EH (cell line): ENCODE data around the gene ELL2.

ENCODE experiments used
- DNase-seq: peaks from one replicate; pipeline ENCODE4 v3.0.0-alpha.2; 2015; ENCODE audit warnings: low read depth

ELL2 gene

DNA sequence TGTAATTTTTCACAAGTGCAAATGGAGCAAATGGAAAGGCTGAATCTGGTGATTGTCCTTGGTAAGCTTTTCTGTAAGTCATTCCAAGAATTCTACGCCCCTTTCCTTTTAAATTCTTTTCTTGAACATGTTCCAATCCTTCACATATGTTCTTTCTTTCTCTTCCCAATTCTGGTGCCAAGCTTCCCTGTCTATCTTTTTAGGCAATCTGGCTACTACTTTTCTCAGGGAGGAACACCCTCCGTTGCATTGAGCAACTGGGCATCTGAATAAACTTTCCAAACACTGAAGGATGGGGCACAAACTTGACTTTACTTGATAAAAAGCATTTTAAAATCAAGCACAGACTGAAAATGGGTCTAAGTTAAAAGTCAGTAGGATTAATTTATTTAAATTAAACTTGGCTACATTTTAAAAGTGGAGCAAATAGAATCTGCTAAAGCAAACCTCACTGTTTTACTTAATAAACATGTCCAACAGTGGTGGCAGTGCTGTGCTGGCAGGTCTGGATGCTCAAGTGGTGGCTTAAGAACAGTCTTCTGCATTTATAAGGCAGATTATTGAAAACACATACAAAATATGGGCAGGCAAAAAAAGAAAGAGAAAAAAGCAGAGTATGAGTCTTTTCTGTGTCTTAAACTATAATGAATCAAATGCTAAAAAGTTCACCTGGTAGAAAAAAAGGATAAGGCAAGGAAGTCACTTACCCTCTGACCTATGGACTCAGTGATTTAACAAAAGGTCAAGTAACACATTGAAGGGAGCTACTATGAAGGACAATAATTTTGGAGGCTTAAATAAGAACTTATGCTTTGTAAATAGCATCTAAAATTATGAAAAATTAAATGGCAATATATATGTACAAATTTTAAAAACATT is 5.4 kb downstream of the ELL2 start:
- DNase-seq: peak; percentile 55

- DNase-seq: no peak
These were observed 6.9 kb downstream of the ELL2 start for GRCh38 chr5:95954716-95955115.

- DNase-seq: no peak
These were observed 8.5 kb downstream of the ELL2 start for GRCh38 chr5:95953021-95953702.

DNA sequence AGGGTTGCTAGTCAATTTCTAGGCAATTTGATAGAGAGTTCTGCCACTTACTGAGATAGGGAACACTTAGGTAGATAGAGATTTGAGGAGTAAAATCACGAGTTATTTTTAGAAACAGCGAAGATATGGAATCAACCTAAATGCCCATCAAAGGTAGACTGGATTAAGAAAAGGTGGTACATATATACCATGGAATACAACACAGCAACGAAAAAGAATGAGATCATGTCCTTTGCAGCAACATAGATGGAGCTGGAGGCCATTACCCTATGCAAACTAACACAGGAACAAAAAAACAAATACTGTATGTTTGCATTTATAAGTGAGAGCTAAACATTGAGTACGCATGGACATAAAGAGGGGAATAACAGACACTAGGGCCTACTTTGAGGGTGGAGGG is 9.7 kb downstream of the ELL2 start:
- DNase-seq: no peak

DNA sequence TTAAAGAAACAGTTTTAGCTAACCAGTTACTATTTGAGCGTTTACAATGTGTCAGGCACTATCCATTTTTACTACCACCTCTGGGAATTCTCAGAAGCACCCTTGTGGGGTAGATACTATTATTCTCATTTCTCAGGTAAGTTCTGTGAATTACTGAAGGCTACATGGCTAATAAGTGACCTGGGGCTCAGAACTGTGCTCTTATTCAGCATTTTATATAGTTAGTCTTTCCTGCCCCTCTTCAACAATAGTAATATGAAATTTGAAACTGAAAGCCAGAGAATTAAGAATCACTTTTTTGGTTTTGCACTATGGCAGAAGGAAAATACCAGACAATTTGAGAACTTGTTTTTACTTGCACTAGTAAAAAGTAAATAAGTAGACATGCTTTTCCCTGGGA is 11.8 kb downstream of the ELL2 start:
- DNase-seq: no peak

- no peak for DNase-seq
These were observed 13.0 kb downstream of the ELL2 start for GRCh38 chr5:95948631-95949030.

- no peak for DNase-seq
These were observed 15.2 kb downstream of the ELL2 start for GRCh38 chr5:95946451-95946850.

DNA sequence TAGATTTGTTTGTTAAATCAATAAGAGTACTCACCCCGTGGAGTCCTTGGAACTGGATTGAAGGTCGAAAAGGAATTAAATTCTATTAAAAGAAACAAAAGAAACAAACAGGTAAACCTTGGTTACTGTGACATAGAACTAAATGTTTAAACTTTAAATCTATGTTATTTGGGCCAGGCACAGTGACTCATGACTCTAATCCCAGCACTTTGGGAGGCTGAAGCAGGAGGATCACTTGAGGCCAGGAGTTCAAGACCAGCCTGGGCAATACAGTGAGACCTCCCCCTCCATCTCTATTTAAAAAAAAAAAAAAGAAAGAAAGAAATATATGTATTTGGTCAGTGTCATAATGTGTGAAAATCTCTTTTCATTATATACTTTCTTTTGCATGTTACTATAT is 18.7 kb downstream of the ELL2 start:
- DNase-seq: no peak

DNA sequence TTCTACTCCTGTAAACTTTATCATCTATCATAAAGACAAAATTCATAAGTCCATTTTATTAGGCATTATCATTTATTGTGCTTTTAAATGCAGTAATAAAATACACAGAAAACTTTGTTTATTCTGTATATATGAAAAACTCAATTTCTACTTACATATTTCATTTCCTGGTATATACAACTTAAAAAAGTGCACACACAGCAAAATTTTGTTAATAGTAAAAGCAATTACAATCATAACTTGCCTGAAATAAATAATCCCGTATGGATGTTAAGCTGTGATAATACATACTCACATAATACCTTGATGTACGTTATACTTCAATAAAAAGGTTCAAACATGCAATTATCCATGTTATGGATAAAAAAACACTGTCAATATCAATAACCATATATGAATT is 19.2 kb downstream of the ELL2 start:
- DNase-seq: no peak

DNA sequence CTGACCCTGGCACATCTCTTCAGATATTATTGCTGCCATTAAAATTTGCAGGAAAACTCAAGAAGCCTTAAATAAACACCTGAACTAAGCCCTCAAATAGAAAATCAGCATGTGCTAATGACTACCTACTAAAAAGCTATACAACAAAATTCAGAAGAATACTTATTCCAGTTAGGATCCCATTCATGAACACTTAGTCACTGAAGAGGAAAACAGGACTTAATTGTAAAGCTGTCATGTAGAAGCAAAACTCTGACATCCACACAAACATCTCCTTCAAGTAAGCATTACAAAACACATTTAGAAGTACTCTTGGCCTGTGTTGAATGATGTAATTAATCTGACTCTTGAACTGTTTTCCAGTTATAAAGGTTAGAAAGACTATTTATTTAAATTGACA is 19.9 kb downstream of the ELL2 start:
- peak; percentile 49 for DNase-seq

- DNase-seq: peak; percentile 61
These were observed 20.6 kb downstream of the ELL2 start for GRCh38 chr5:95940758-95941682.

DNA sequence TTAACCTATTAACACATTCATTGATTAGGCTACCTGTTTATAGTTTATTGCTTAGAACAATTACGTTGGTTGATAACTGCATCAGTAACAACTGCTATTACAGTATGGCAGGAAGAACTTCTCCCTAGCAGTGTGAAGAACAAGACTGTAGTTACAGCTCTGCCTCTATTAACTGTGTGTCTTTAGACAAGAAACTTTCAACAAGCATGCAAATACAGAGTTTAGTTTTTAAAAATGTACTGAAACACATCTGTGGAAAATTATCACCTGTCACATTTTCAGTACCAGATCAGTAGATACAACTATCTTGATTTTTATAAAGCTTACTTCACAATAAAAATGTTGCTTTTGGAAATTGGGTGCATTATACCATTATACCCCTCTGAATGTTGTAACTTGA is 22.2 kb downstream of the ELL2 start:
- no peak for DNase-seq

GRCh38 chr5:95938766-95939165 is 22.9 kb downstream of the ELL2 start:
- DNase-seq: no peak

- DNase-seq: no peak
These were observed 23.3 kb downstream of the ELL2 start for GRCh38 chr5:95938347-95938746.

DNA sequence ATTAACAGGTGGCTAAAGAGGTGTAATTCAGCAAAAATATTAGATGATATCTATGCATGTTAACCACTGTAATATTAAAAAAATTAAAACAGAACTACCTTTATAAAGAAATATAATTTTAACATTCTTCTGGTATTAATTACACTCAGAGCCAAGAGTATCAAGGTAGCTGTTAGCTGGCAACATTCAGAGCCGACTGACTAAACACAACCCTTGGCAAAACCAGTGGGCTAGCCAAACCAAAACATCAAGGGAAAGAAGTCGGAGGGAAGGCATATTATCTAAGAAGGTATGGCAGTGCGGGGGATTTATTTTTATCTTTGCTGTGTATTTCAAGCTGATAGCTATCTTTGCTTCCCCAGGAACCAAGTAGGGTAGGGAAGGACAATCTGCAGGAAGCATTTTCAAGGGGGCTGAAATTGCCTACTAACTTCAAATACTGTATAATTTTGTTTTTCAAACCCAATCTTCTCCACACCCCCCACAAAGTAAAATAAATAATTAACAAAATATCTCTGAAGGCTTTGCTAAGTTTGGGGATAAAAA is 24.0 kb downstream of the ELL2 start:
- DNase-seq: no peak

DNA sequence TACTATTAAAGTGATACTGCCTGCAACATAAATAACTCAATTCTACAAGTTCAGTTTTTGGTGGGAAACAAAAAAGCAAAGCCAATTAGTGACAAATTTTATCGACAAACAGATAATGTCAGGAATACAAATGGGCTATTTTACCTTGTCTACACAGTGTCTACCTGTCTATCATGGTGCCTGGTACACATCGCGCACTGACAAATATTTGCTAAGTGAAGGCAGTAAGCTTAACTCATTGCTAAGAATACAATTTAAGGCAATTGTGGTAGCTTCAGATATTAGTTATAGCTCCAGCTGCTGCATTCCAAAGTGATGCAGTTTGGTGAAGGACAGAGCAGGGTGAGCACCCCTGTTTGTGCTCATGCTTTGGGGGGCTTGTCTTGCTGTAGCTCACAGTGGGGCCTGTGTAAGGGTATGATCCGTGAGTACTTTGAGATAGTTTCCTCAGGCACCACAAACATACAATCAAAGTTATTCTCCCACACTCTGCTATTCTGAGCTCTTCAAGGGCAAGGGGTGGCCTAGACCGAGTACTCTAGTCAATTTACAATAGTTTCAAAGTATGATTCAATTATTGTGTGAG is 24.7 kb downstream of the ELL2 start:
- DNase-seq: peak; percentile 25

- peak; percentile 84 for DNase-seq
These were observed 26.0 kb downstream of the ELL2 start for GRCh38 chr5:95935553-95936100.

DNA sequence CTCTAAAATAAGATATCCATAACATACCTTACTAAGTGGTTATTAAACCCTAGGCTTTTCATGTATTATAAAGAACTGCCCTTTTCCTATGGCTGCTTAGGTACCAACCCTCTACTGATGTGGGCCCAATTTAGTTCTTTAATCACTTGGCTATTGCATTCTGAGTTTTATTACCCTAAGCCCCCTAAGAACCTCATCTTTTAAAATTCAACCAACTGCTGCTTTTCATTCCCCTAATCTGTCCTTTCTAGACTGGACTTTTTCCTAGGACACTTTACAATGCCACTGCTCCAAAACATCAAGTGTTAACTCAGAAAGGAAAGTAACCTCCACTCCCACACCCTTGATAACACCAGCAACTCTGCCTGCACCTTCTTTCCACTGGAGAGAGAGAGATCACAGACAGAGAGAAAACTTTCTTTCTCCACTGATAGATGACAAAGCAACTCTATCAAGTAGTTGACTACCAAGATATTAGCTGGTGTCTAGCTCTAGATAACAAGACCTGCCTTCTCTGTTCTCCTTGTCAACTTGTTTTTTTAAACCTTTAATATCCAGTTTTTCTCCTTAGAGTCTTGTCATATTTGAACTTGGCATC is 27.3 kb downstream of the ELL2 start:
- DNase-seq: no peak

GRCh38 chr5:95932941-95933340 is 28.7 kb downstream of the ELL2 start:
- no peak for DNase-seq

DNA sequence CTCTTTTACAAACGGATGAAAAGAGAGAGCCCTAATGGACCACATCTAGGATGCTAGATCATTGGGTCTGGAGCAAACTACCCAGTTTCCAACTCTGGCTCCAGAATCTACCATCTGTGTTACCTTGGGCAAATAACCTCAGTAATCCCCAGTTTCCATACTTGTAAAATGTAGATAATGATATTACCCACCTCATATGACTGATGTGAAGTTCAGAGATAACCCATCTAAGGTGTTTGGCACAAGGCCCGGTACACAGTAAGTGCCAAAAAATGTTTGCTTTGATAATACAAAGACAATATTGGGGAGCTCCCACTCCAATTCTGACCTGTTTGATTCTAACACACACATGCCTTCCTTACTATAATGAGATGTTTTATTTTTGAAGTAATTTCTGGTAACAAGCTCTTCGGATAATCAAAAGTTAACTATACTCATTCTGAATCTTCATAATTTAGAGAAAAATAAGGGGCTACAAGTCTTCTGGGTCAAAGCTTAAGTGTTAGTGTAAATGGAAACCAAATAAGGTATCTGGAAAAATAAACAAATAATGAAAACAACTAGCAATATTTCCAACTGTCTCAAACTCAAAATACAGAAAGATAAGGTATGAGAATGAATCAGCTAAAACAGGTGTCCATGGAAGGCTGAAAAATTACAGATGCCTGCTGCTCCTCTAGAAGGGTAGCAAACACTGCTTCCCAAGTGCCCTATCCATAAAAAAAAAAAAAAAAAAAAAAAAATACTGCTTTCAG is 30.4 kb downstream of the ELL2 start:
- DNase-seq: no peak
